Esophagus (tissue), 2 donors: ENCODE results near the gene C16orf90. TPM values are rescaled to one million over a fixed set of nuclear protein-coding genes. Genes with fewer than 3 reads are reported as not detected.

Experiments used
- H3K27ac ChIP-seq, 2 donors: one replicate each; pipeline ENCODE4 v1.5.1; 2013; ENCODE audit warnings: low read depth in 2 of 2, mild to moderate bottlenecking in 2 of 2, inconsistent platforms in 1 of 2, low read length in 1 of 2, moderate library complexity in 1 of 2
- H3K27me3 ChIP-seq, 2 donors: one replicate each; pipeline ENCODE4 v1.6.1; 2013; ENCODE audit warnings: low read length in 2 of 2, control low read depth in 1 of 2, mild to moderate bottlenecking in 1 of 2; ENCODE audit not compliant: insufficient read depth in 2 of 2, control insufficient read depth in 1 of 2
- H3K36me3 ChIP-seq, 2 donors: one replicate each; pipeline ENCODE4 v1.6.1; 2013; ENCODE audit warnings: low read length in 1 of 2; ENCODE audit not compliant: control insufficient read depth in 2 of 2, insufficient read depth in 2 of 2
- H3K4me1 ChIP-seq, 2 donors: one replicate each; pipeline ENCODE4 v1.6.1; 2013; ENCODE audit warnings: low read length in 1 of 2; ENCODE audit not compliant: control insufficient read depth in 2 of 2, insufficient read depth in 2 of 2
- H3K4me3 ChIP-seq, 2 donors: one replicate each; pipeline ENCODE4 v1.5.1; 2013; ENCODE audit warnings: low read length in 2 of 2, mild to moderate bottlenecking in 2 of 2, low read depth in 1 of 2, moderate library complexity in 1 of 2
- H3K9me3 ChIP-seq, 2 donors: one replicate each; pipeline ENCODE4 v1.6.1; 2013; ENCODE audit warnings: mild to moderate bottlenecking in 2 of 2, low read depth in 1 of 2, low read length in 1 of 2, moderate library complexity in 1 of 2; ENCODE audit not compliant: control insufficient read depth in 2 of 2, insufficient read depth in 1 of 2
- WGBS, 2 donors: extraction: QIAGEN DNeasy Blood & Tissue Kit; methylation state at CpG; one replicate each; pipeline ENCODE4 v1.1.7; 2013; 5-methylcytosine and 5-hydroxymethylcytosine counted together
- polyA plus RNA-seq, 2 donors: library from polyadenylated mRNA; stranded (reverse); fragments of 200-250 nt; gene quantifications; one replicate each; pipeline ENCODE4 v1.2.3, GENCODE V29; 2013
- donor health status: healthy with polysubstance abuse.
- donor health status: Bipolar disorder and iron deficiency.

C16orf90 gene
- polyA plus RNA-seq, result not detected

DNA sequence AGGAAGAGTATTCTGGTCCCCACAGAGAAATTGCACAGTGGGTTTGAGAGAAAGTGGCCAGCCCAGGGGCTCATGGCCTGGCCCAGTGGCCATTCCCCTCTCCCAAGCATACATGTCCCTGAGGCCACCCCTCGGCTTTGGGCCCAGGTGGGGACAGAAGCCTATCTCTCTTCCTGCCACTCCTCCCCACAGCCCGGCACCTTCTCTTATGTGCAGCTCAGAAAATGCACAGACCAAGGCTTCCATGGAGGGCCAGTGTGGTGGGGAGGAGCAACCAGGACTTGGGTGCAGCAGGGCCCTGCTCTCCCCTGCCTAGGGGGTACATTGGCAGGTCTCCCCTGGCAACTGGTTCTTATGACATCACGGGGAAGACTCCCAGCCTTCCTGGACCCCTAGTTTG, at the start of gene C16orf90:
TSS of gene C16orf90 (minus strand) at position 314 of the 400 bp plus-strand sequence. CDS start at position 246, 68 bp downstream.
- H3K4me3 ChIP-seq, result no peak within 1 kb of the TSS
- H3K9me3 ChIP-seq, result no peaks in the 10 kb centered on the region
- H3K36me3 ChIP-seq, result no peaks in the 10 kb centered on the region
- peaks cover 0 to 8% of the 10 kb centered on the region in 2 donors for H3K4me1 ChIP-seq
- H3K27ac ChIP-seq, result no peak within 1 kb of the TSS
- WGBS, 2 donors, result 88 to 91% methylated on average over 3 of the region's 3 CpGs
- H3K27me3 ChIP-seq, result no peaks in the 10 kb centered on the region

DNA sequence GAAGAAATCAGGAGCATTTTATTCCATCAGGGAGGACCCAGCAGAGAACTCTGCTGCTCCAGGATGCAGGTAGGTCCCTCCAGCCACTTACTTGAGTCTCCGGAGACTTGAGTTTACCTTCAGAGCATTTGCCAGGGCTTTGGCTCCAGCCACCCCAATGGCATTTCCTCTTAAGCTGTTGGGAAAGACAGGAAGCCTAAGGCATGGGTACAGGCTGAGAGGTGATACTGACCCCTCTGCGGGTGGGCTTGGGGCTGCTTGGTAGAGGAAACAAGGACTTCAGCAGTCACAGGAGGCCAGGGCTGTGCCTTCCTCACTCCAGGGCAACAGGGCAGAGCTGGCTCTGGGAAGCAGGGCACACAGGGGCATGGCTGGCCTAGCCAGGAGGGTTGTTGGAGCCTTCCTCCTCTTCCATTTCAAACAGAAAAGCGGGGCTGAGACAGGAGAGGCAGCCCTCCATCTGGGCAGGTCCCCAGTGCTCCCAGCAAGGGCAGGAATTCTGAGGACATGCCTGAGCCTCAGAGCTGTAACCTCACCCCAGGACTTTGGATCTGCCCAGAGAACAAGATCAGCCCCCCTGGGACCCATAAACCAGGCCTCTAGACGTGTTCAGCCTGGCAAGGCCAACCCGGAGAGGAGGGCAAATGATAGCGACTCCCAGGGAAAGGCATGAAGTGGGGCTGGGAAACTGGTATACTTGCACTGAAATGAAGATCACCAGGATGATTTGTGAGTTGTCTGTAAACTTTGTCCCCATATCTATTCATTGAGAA, 47.5 kb upstream of the C16orf90 start:
- 79 to 80% methylated on average over 6 of the region's 6 CpGs for WGBS, 2 donors
- Histone ChIP-seq H3K27ac (no peak overlapping the region), H3K9me3 (no peaks in the 10 kb centered on the region), H3K27me3 (no peaks in the 10 kb centered on the region), H3K4me1 (no peaks in the 10 kb centered on the region), H3K36me3 (peaks cover 0 to 5% of the 10 kb centered on the region in 2 donors), H3K4me3 (no peak overlapping the region)

GRCh38 chr16:3541527-3542155, 46.4 kb upstream of the C16orf90 start:
- WGBS, 2 donors, result 88% methylated on average over 13 of the region's 13 CpGs
- Histone ChIP-seq H3K36me3 (peaks cover 0 to 5% of the 10 kb centered on the region in 2 donors), H3K27me3 (no peaks in the 10 kb centered on the region), H3K9me3 (no peaks in the 10 kb centered on the region), H3K27ac (no peak overlapping the region), H3K4me3 (no peak overlapping the region), H3K4me1 (no peaks in the 10 kb centered on the region)

DNA sequence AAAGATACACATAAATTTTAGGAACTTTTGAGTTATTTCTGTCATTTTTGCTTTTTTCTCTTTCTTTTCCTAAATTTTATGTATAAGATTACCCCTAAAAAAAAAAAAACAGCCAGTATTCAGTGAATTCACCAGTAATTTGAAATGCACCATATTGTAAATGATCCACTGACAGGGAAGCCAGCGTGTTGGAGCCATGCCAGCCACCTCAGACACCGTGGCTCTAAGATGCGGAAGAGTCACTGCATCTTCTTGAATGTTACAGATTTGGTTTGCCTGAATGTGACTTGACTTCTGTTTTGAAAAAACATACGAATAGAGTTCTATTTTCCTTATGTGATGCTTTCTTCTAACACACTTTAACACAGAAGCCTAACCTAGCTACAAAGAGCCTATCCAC, 42.9 kb upstream of the C16orf90 start:
- H3K4me3 ChIP-seq, result no peak overlapping the region

DNA sequence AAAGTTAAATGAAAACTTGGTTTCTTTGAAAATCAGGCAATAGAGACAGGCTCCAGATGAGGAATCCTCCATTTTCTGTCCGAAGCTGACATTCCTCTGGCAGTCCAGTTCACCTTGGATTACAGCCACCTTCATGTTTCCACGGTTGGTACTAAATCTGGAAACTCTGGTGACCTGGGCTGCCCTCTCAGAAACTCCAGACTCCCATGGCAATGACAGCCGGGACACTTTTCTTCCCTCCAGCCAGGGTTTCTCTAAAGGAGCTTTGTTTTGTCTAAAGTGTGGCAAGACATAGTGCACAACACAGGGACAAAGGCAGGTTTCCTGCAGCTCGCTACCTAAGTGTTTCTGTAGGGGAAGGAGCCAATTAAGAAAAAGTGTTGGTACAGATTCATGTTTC, 41.6 kb upstream of the C16orf90 start:
- Histone ChIP-seq H3K36me3 (peaks cover 0 to 18% of the 10 kb centered on the region in 2 donors), H3K27ac (no peak overlapping the region), H3K27me3 (no peaks in the 10 kb centered on the region), H3K9me3 (no peaks in the 10 kb centered on the region), H3K4me1 (no peaks in the 10 kb centered on the region), H3K4me3 (no peak overlapping the region)
- 59 to 66% methylated on average over 4 of the region's 4 CpGs for WGBS, 2 donors

More for the DNA sequence above, 42.9 kb upstream of the C16orf90 start:
- Histone ChIP-seq H3K27me3 (no peaks in the 10 kb centered on the region), H3K4me1 (no peaks in the 10 kb centered on the region), H3K27ac (no peak overlapping the region), H3K9me3 (no peaks in the 10 kb centered on the region), H3K36me3 (peaks cover 0 to 13% of the 10 kb centered on the region in 2 donors)
- WGBS, 2 donors, result 85 to 88% methylated on average over 4 of the region's 4 CpGs

DNA sequence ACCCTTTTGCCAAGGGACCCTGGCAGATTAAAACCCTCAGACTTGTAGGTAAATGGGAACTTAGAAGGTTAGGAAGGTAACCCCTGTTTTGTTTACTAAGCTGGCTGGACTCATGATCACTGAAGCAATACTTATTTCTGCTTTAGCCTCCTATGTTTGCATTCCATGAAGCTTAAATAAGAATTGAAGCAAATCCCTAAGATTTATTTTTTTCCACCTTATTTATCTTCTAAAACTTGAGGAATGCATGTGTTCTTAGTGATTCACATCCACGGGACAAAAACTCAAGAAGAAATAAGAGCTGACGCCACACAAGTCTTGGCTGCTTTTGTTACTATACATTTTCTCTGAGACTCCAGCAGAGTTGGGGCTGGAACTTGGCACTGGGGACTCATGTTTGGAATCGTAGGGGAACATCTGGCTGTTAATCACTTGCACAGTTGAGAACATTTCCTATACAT, 41.0 kb upstream of the C16orf90 start:
- Histone ChIP-seq H3K4me3 (no peak overlapping the region), H3K27ac (no peak overlapping the region), H3K4me1 (no peaks in the 10 kb centered on the region), H3K9me3 (no peaks in the 10 kb centered on the region), H3K27me3 (no peaks in the 10 kb centered on the region), H3K36me3 (peaks cover 0 to 16% of the 10 kb centered on the region in 2 donors)
- 43 to 62% methylated on average over 3 of the region's 3 CpGs for WGBS, 2 donors

DNA sequence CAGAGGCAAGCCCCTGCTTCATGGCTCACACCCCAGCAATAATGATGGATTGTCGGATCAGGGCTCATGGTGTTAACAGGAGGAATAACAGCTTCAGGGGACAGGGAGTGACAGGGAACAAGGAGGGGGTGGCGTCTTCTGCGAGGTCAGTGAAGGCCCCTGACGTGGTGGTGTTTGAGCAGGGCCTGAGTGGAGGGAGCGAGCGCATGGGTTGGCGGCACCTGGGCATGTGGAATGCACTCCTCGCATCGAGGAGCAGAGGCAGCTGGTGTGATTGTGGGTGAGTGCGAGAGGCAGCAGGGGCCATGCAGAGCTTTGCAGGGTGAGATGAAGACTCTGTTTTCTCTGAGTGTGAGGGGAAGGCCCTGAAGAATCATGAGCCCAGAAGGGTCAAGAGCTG, 38.8 kb upstream of the C16orf90 start:
- Histone ChIP-seq H3K27ac (no peak overlapping the region), H3K27me3 (no peaks in the 10 kb centered on the region), H3K9me3 (no peaks in the 10 kb centered on the region), H3K36me3 (peaks cover 2 to 19% of the 10 kb centered on the region in 2 donors), H3K4me3 (no peak overlapping the region), H3K4me1 (no peaks in the 10 kb centered on the region)
- 94 to 97% methylated on average over 10 of the region's 10 CpGs for WGBS, 2 donors

DNA sequence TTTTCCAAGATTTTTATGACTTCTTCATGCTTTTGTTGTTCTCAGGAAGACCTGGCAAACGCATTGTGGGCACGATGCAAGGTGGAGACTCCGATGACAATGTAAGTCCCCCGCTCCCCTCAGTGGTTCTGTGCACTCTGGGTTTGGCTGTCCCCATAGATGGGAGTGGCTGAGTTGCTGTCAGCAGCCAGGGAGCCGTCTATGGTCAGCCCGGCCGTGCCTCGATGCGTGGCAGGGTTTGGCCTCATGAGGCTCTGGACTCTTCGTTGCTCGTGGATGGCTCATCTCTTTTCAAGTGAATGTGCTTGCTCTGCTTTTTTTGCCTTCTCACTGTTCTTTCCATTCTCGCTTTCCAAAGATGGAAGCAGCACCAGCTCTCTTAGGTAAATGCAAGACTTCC, 37.5 kb upstream of the C16orf90 start:
- WGBS, 2 donors, result 89 to 93% methylated on average over 12 of the region's 12 CpGs
- no peak overlapping the region for H3K4me3 ChIP-seq
- H3K36me3 ChIP-seq, result peaks cover 2 to 21% of the 10 kb centered on the region in 2 donors
- no peaks in the 10 kb centered on the region for H3K27me3 ChIP-seq
- no peak overlapping the region for H3K27ac ChIP-seq
- no peaks in the 10 kb centered on the region for H3K9me3 ChIP-seq
- no peaks in the 10 kb centered on the region for H3K4me1 ChIP-seq

GRCh38 chr16:3530371-3530914, 35.2 kb upstream of the C16orf90 start:
- H3K27me3 ChIP-seq, result no peaks in the 10 kb centered on the region
- no peak overlapping the region for H3K27ac ChIP-seq
- 91 to 92% methylated on average over 12 of the region's 12 CpGs for WGBS, 2 donors
- peaks cover 2 to 21% of the 10 kb centered on the region in 2 donors for H3K36me3 ChIP-seq
- no peak overlapping the region for H3K4me3 ChIP-seq
- no peaks in the 10 kb centered on the region for H3K4me1 ChIP-seq
- no peaks in the 10 kb centered on the region for H3K9me3 ChIP-seq
